GM23248 (cell line): ENCODE measurements around the gene AMPD1. TPM values are rescaled to one million over a fixed set of nuclear protein-coding genes. Genes with fewer than 3 reads are reported as not detected.

ENCODE experiments used
- DNase-seq: peaks from one replicate; pipeline ENCODE4 v3.0.0-alpha.2; 2015
- H2AFZ ChIP-seq: fragments of 200-600 bp; sonication (generic); 2 replicates; pipeline ENCODE4 v1.6.1; 2016; ENCODE audit warnings: antibody characterized with exemption
- H3F3A ChIP-seq: fragments of 200-600 bp; sonication (generic); 2 replicates; pipeline ENCODE4 v1.6.1; 2016; ENCODE audit warnings: mild to moderate bottlenecking, antibody characterized with exemption, mixed run types; ENCODE audit not compliant: insufficient read depth
- H3K27ac ChIP-seq: fragments of 200-600 bp; sonication (generic); 2 replicates; pipeline ENCODE4 v1.5.1; 2016; ENCODE audit warnings: mild to moderate bottlenecking
- H3K27me3 ChIP-seq: fragments of 200-600 bp; sonication (generic); replicated peaks from 2 replicates; pipeline ENCODE4 v1.6.1; 2016; ENCODE audit warnings: mild to moderate bottlenecking; ENCODE audit not compliant: insufficient read depth
- H3K36me3 ChIP-seq: fragments of 200-600 bp; sonication (generic); 2 replicates; pipeline ENCODE4 v1.6.1; 2016; ENCODE audit warnings: low read depth, mild to moderate bottlenecking
- H3K4me1 ChIP-seq: fragments of 200-600 bp; sonication (generic); 2 replicates; pipeline ENCODE4 v1.6.1; 2016; ENCODE audit warnings: mild to moderate bottlenecking; ENCODE audit not compliant: insufficient read depth
- H3K4me2 ChIP-seq: fragments of 200-600 bp; sonication (generic); one replicate; pipeline ENCODE4 v1.6.1; 2016; ENCODE audit warnings: mild to moderate bottlenecking; ENCODE audit not compliant: unreplicated experiment
- H3K4me3 ChIP-seq: fragments of 200-600 bp; sonication (generic); 2 replicates; pipeline ENCODE4 v1.5.1; 2016; ENCODE audit warnings: mild to moderate bottlenecking
- H3K79me2 ChIP-seq: fragments of 200-600 bp; sonication (generic); 2 replicates; pipeline ENCODE4 v1.6.1; 2016; ENCODE audit warnings: mild to moderate bottlenecking; ENCODE audit not compliant: insufficient read depth
- H3K9ac ChIP-seq: fragments of 200-600 bp; sonication (generic); 2 replicates; pipeline ENCODE4 v1.6.1; 2016; ENCODE audit warnings: mild to moderate bottlenecking
- H3K9me2 ChIP-seq: fragments of 200-600 bp; sonication (generic); 2 replicates; pipeline ENCODE4 v1.6.1; 2016; ENCODE audit warnings: mixed run types, mild to moderate bottlenecking, moderate library complexity; ENCODE audit not compliant: insufficient read depth
- H3K9me3 ChIP-seq: fragments of 200-600 bp; sonication (generic); one replicate; pipeline ENCODE4 v1.6.1; 2017; ENCODE audit warnings: low read depth
- H4K20me1 ChIP-seq: fragments of 200-600 bp; sonication (generic); 2 replicates; pipeline ENCODE4 v1.6.0; 2016; ENCODE audit not compliant: insufficient read depth
- EZH2 ChIP-seq: fragments of 200-600 bp; sonication (generic); IDR thresholded peaks from 2 replicates; pipeline ENCODE4 v1.6.1; 2018; ENCODE audit warnings: antibody characterized with exemption, mild to moderate bottlenecking; ENCODE audit not compliant: insufficient read depth, poor library complexity, severe bottlenecking
- EZH2phosphoT487 ChIP-seq: fragments of 200-600 bp; sonication (generic); IDR thresholded peaks from 2 replicates; pipeline ENCODE4 v1.6.1; 2018; ENCODE audit warnings: antibody characterized with exemption, moderate library complexity, mild to moderate bottlenecking, low read depth; ENCODE audit not compliant: insufficient read depth
- WGBS, 2 experiments: methylation state at CpG; one replicate each; pipeline ENCODE4 v1.1.6; 2015 to 2017; ENCODE audit warnings: low lambda C conversion rate in 2 of 2, low coverage in 1 of 2; ENCODE audit errors: missing lambda C conversion rate in 2 of 2; 5-methylcytosine and 5-hydroxymethylcytosine counted together
- in situ Hi-C: fragments of 300-500 bp; cut with MboI; formaldehyde crosslinking; loops from 2 replicates; pipeline ENCODE4 v1.15.0; 2020
- polyA plus RNA-seq: library from polyadenylated mRNA; unstranded; fragments of >200 nt; fragmentation: Nextera tagmentation; extraction: Ambion mirVana; gene quantifications from 2 replicates; pipeline ENCODE4 v1.2.1, GENCODE V29; 2016
- total RNA-seq: library from RNA; depleted of rRNA; stranded (reverse); fragments of >200 nt; shearing (Covaris generic); gene quantifications from 2 replicates; pipeline ENCODE4 v1.2.3, GENCODE V29; 2014

Gene AMPD1
- total and polyA plus RNA-seq, 2 experiments from 2014 or later, result not detected

- peaks cover 59% of the 10 kb centered on the region for H3K79me2 ChIP-seq
- in situ Hi-C loops, result no loop called here
- peak; percentile 98 for DNase-seq
Measured at GRCh38 chr1:114716304-114717170, 21.2 kb upstream of the AMPD1 start, which contains the start of gene NRAS. Gene NRAS (minus strand): TSS chr1:114716771. CDS start chr1:114716160, 611 bp downstream.

GRCh38 chr1:114715952-114716303 lies 20.6 kb upstream of the AMPD1 start:
- Histone ChIP-seq H3K27me3 (no peaks in the 10 kb centered on the region), H2AFZ (peak overlapping the region; percentile 75), H3F3A (peaks cover 42% of the 10 kb centered on the region), H3K79me2 (peaks cover 64% of the 10 kb centered on the region), H3K4me3 (peak overlapping the region; percentile 99), H4K20me1 (no peaks in the 10 kb centered on the region), H3K4me2 (peak overlapping the region; percentile 95), H3K27ac (peak overlapping the region; percentile 97), H3K36me3 (peaks cover 66% of the 10 kb centered on the region), H3K9me3 (no peaks in the 10 kb centered on the region), H3K9me2 (no peaks in the 10 kb centered on the region), H3K4me1 (peaks cover 23% of the 10 kb centered on the region), H3K9ac (peak overlapping the region; percentile 100)
- 4 to 6% methylated on average over 4 of the region's 4 CpGs for WGBS, 2 experiments
- in situ Hi-C loops, result no loop called here
- TF ChIP-seq EZH2phosphoT487 (no peak), EZH2 (no peak)
- peak; percentile 36 for DNase-seq

More at GRCh38 chr1:114716304-114717170, 21.2 kb upstream of the AMPD1 start, which contains the start of gene NRAS:
- Histone ChIP-seq H3K9me2 (no peaks in the 10 kb centered on the region), H4K20me1 (no peaks in the 10 kb centered on the region), H3F3A (peaks cover 48% of the 10 kb centered on the region), H3K4me2 (peak within 1 kb of the TSS; percentile 95), H3K4me3 (peak within 1 kb of the TSS; percentile 99), H2AFZ (peak within 1 kb of the TSS; percentile 75), H3K27ac (peak within 1 kb of the TSS; percentile 97), H3K4me1 (peaks cover 23% of the 10 kb centered on the region), H3K27me3 (no peaks in the 10 kb centered on the region), H3K9me3 (no peaks in the 10 kb centered on the region), H3K36me3 (peaks cover 70% of the 10 kb centered on the region), H3K9ac (peak within 1 kb of the TSS; percentile 100)
- TF ChIP-seq EZH2 (no peak), EZH2phosphoT487 (no peak)
- 1% methylated on average over 35 to 38 of the region's 38 CpGs for WGBS, 2 experiments

- Histone ChIP-seq H3K27ac (no peak overlapping the region), H3K9me3 (no peaks in the 10 kb centered on the region), H2AFZ (no peak overlapping the region), H3K9ac (no peak overlapping the region), H3K27me3 (no peaks in the 10 kb centered on the region), H3K79me2 (peaks cover 63% of the 10 kb centered on the region), H3K9me2 (no peaks in the 10 kb centered on the region), H3K4me1 (peaks cover 23% of the 10 kb centered on the region), H3K4me3 (no peak overlapping the region), H3K36me3 (peaks cover 62% of the 10 kb centered on the region), H4K20me1 (no peaks in the 10 kb centered on the region), H3F3A (peaks cover 20% of the 10 kb centered on the region), H3K4me2 (no peak overlapping the region)
- in situ Hi-C loops, result no loop called here
- WGBS, 2 experiments, result 71 to 74% methylated on average over 4 of the region's 4 CpGs
- DNase-seq, result no peak
- TF ChIP-seq EZH2phosphoT487 (no peak), EZH2 (no peak)
Measured at GRCh38 chr1:114712977-114713376, 17.6 kb upstream of the AMPD1 start.

- H3K4me2 ChIP-seq, result no peak overlapping the region
- no peak overlapping the region for H3K4me3 ChIP-seq
- in situ Hi-C loops, result no loop called here
- H3K4me1 ChIP-seq, result peaks cover 14% of the 10 kb centered on the region
- no peaks in the 10 kb centered on the region for H3K9me3 ChIP-seq
- H3K9me2 ChIP-seq, result no peaks in the 10 kb centered on the region
- no peak overlapping the region for H2AFZ ChIP-seq
- no peak overlapping the region for H3K9ac ChIP-seq
- DNase-seq, result no peak
- H3F3A ChIP-seq, result peaks cover 31% of the 10 kb centered on the region
- H4K20me1 ChIP-seq, result no peaks in the 10 kb centered on the region
- H3K79me2 ChIP-seq, result peaks cover 50% of the 10 kb centered on the region
- WGBS, 2 experiments, result 92 to 96% methylated on average over 3 of the region's 3 CpGs
- TF ChIP-seq EZH2, result no peak
- TF ChIP-seq EZH2phosphoT487, result no peak
- peaks cover 78% of the 10 kb centered on the region for H3K36me3 ChIP-seq
- no peak overlapping the region for H3K27ac ChIP-seq
- H3K27me3 ChIP-seq, result no peaks in the 10 kb centered on the region
Measured at GRCh38 chr1:114710360-114710759, 15.0 kb upstream of the AMPD1 start.
